Muscle layer of duodenum (tissue), 2 donors: ENCODE results near the gene GPR82.
"Not testable (repeated sequence)": the region's sequence is repeated elsewhere in the genome, so short reads cannot be mapped to it uniquely, and the experiment has no call there.

Experiments used
- H3K27ac ChIP-seq: one replicate; pipeline ENCODE4 v1.7.0; 2013; ENCODE audit warnings: mild to moderate bottlenecking, low read length
- H3K27me3 ChIP-seq: one replicate; pipeline ENCODE4 v1.7.0; 2013; ENCODE audit warnings: low read depth, mild to moderate bottlenecking, control low read depth, low read length
- H3K36me3 ChIP-seq, 2 donors: one replicate each; pipeline ENCODE4 v1.7.0; 2013; ENCODE audit warnings: low read length in 2 of 2, control low read depth in 1 of 2, mild to moderate bottlenecking in 1 of 2; ENCODE audit not compliant: insufficient read depth in 2 of 2, control insufficient read depth in 1 of 2
- H3K4me1 ChIP-seq, 2 donors: one replicate each; pipeline ENCODE4 v1.7.0; 2013; ENCODE audit warnings: low read length in 2 of 2, mild to moderate bottlenecking in 2 of 2, control low read depth in 1 of 2, moderate library complexity in 1 of 2; ENCODE audit not compliant: insufficient read depth in 2 of 2, control insufficient read depth in 1 of 2
- H3K4me3 ChIP-seq, 2 donors: one replicate each; pipeline ENCODE4 v1.7.0; 2013; ENCODE audit warnings: low read length in 2 of 2, low read depth in 1 of 2, mild to moderate bottlenecking in 1 of 2
- H3K9me3 ChIP-seq, 2 donors: one replicate each; pipeline ENCODE4 v1.7.0; 2013; ENCODE audit warnings: low read length in 2 of 2, control low read depth in 1 of 2, mild to moderate bottlenecking in 1 of 2; ENCODE audit not compliant: control insufficient read depth in 1 of 2
- donor health status: healthy.

GPR82 gene

GRCh38 chrX:41695426-41695825 is 28.6 kb upstream of the GPR82 start:
- no peak overlapping the region for H3K27ac ChIP-seq
- H3K4me1 ChIP-seq = peaks cover 4 to 9% of the 10 kb centered on the region in 2 donors
- no peak overlapping the region for H3K4me3 ChIP-seq
- no peaks in the 10 kb centered on the region for H3K9me3 ChIP-seq
- no peaks in the 10 kb centered on the region for H3K27me3 ChIP-seq
- peaks cover 0 to 3% of the 10 kb centered on the region in 2 donors for H3K36me3 ChIP-seq

- no peaks in the 10 kb centered on the region for H3K9me3 ChIP-seq
- no peak overlapping the region for H3K4me3 ChIP-seq
- H3K4me1 ChIP-seq = no peaks in the 10 kb centered on the region
- H3K36me3 ChIP-seq = no peaks in the 10 kb centered on the region
- no peak overlapping the region for H3K27ac ChIP-seq
- no peaks in the 10 kb centered on the region for H3K27me3 ChIP-seq
Observed at GRCh38 chrX:41703574-41704029, 20.4 kb upstream of the GPR82 start.

- no peak overlapping the region for H3K4me3 ChIP-seq
- H3K27ac ChIP-seq = no peak overlapping the region
- no peaks in the 10 kb centered on the region for H3K27me3 ChIP-seq
- no peaks in the 10 kb centered on the region for H3K9me3 ChIP-seq
- H3K4me1 ChIP-seq = no peaks in the 10 kb centered on the region
- H3K36me3 ChIP-seq = no peaks in the 10 kb centered on the region
Observed at GRCh38 chrX:41705042-41705441, 18.9 kb upstream of the GPR82 start.

- Histone ChIP-seq H3K4me1 (no peaks in the 10 kb centered on the region), H3K27me3 (no peaks in the 10 kb centered on the region), H3K9me3 (no peaks in the 10 kb centered on the region), H3K36me3 (no peaks in the 10 kb centered on the region), H3K4me3 (no peak overlapping the region), H3K27ac (no peak overlapping the region)
Observed at GRCh38 chrX:41705680-41706374, 18.2 kb upstream of the GPR82 start.

- no peaks in the 10 kb centered on the region for H3K36me3 ChIP-seq
- no peaks in the 10 kb centered on the region for H3K27me3 ChIP-seq
- no peaks in the 10 kb centered on the region for H3K9me3 ChIP-seq
- no peaks in the 10 kb centered on the region for H3K4me1 ChIP-seq
- H3K27ac ChIP-seq = no peak overlapping the region
- no peak overlapping the region for H3K4me3 ChIP-seq
Observed at GRCh38 chrX:41707218-41707617, 16.8 kb upstream of the GPR82 start.

- H3K36me3 ChIP-seq = no peaks in the 10 kb centered on the region
- H3K27me3 ChIP-seq = no peaks in the 10 kb centered on the region
- H3K9me3 ChIP-seq = no peaks in the 10 kb centered on the region
- H3K4me1 ChIP-seq = no peaks in the 10 kb centered on the region
- no peak overlapping the region for H3K27ac ChIP-seq
- H3K4me3 ChIP-seq = no peak overlapping the region
Observed at GRCh38 chrX:41708486-41708885, 15.5 kb upstream of the GPR82 start.

- H3K36me3 ChIP-seq = no peaks in the 10 kb centered on the region
- H3K4me1 ChIP-seq = no peaks in the 10 kb centered on the region
- H3K4me3 ChIP-seq = no peak overlapping the region
- H3K27ac ChIP-seq = no peak overlapping the region
- H3K9me3 ChIP-seq = no peaks in the 10 kb centered on the region
- no peaks in the 10 kb centered on the region for H3K27me3 ChIP-seq
Observed at GRCh38 chrX:41711021-41711667, 12.8 kb upstream of the GPR82 start.

- no peak overlapping the region for H3K4me3 ChIP-seq
- H3K9me3 ChIP-seq = no peaks in the 10 kb centered on the region
- no peaks in the 10 kb centered on the region for H3K27me3 ChIP-seq
- no peak overlapping the region for H3K27ac ChIP-seq
- H3K36me3 ChIP-seq = no peaks in the 10 kb centered on the region
- no peaks in the 10 kb centered on the region for H3K4me1 ChIP-seq
Observed at GRCh38 chrX:41716222-41716621, 7.8 kb upstream of the GPR82 start.

- Histone ChIP-seq H3K27ac (no peak overlapping the region), H3K27me3 (no peaks in the 10 kb centered on the region), H3K4me1 (no peaks in the 10 kb centered on the region), H3K4me3 (no peak overlapping the region), H3K36me3 (no peaks in the 10 kb centered on the region), H3K9me3 (no peaks in the 10 kb centered on the region)
Observed at GRCh38 chrX:41716767-41717473, 7.1 kb upstream of the GPR82 start.

GRCh38 chrX:41718481-41719235 is 5.3 kb upstream of the GPR82 start:
- Histone ChIP-seq H3K27me3 (no peaks in the 10 kb centered on the region), H3K4me3 (no peak overlapping the region), H3K4me1 (no peaks in the 10 kb centered on the region), H3K9me3 (no peaks in the 10 kb centered on the region), H3K36me3 (no peaks in the 10 kb centered on the region), H3K27ac (no peak overlapping the region)

- not testable (repeated sequence) for H3K27me3 ChIP-seq, H3K4me1 ChIP-seq, H3K36me3 ChIP-seq, H3K4me3 ChIP-seq, H3K9me3 ChIP-seq, H3K27ac ChIP-seq
Observed at GRCh38 chrX:41719610-41720009, 4.4 kb upstream of the GPR82 start.
